Embryonic facial prominence (tissue), 1 donor: ENCODE data around the gene SMAD3.

Experiments used
- DNase-seq: peaks from one replicate; pipeline ENCODE4 v3.0.0-alpha.2; 2016; ENCODE audit errors: extremely low spot score

Gene SMAD3

GRCh38 chr15:67161881-67162280 is 96.5 kb downstream of the SMAD3 start:
- no peak for DNase-seq

- DNase-seq: no peak
Observed at GRCh38 chr15:67163180-67163579, 97.8 kb downstream of the SMAD3 start.

- DNase-seq: no peak
Observed at GRCh38 chr15:67164401-67164791, 99.0 kb downstream of the SMAD3 start.

- DNase-seq: no peak
Observed at GRCh38 chr15:67164811-67165253, 99.4 kb downstream of the SMAD3 start.

GRCh38 chr15:67165254-67166253 is 100.2 kb downstream of the SMAD3 start:
- no peak for DNase-seq

- no peak for DNase-seq
Observed at GRCh38 chr15:67166280-67167009, 101.0 kb downstream of the SMAD3 start.

- no peak for DNase-seq
Observed at GRCh38 chr15:67167091-67167490, 101.7 kb downstream of the SMAD3 start.

GRCh38 chr15:67168694-67169093 is 103.3 kb downstream of the SMAD3 start:
- no peak for DNase-seq

GRCh38 chr15:67170143-67170925 is 104.9 kb downstream of the SMAD3 start:
- DNase-seq: no peak

GRCh38 chr15:67171471-67171870 is 106.1 kb downstream of the SMAD3 start:
- no peak for DNase-seq

- no peak for DNase-seq
Observed at GRCh38 chr15:67172172-67172571, 106.8 kb downstream of the SMAD3 start.

- no peak for DNase-seq
Observed at GRCh38 chr15:67173005-67173404, 107.6 kb downstream of the SMAD3 start.

GRCh38 chr15:67173786-67174185 is 108.4 kb downstream of the SMAD3 start:
- DNase-seq: no peak

- DNase-seq: no peak
Observed at GRCh38 chr15:67174446-67174845, 109.0 kb downstream of the SMAD3 start.

- no peak for DNase-seq
Observed at GRCh38 chr15:67174864-67175573, 109.6 kb downstream of the SMAD3 start.

GRCh38 chr15:67175643-67176071 is 110.3 kb downstream of the SMAD3 start:
- no peak for DNase-seq

- no peak for DNase-seq
Observed at GRCh38 chr15:67176195-67176971, 111.0 kb downstream of the SMAD3 start.

- no peak for DNase-seq
Observed at GRCh38 chr15:67177752-67178151, 112.3 kb downstream of the SMAD3 start.

- DNase-seq: no peak
Observed at GRCh38 chr15:67178569-67179210, 113.3 kb downstream of the SMAD3 start.
